B cell (primary cell): ENCODE results near the gene MEIS3. TPM values are rescaled to one million over a fixed set of nuclear protein-coding genes. Genes with fewer than 3 reads are reported as not detected.

Experiments
- ATAC-seq: fragments of 200-7000 bp; cut with Tn5 transposase; one replicate; pipeline ENCODE4 v1.10.0; 2021; ENCODE audit warnings: low read depth, mild to moderate bottlenecking, moderate number of reproducible peaks, moderate library complexity
- CTCF ChIA-PET: fragments of 350-600 bp; sonication (Branson Sonifier 250); formaldehyde crosslinking; loops from one replicate; lab custom pipeline; 2021; ENCODE audit warnings: antibody characterized with exemption, inconsistent platforms; lab: Charles Lee
- POLR2A ChIA-PET: fragments of 350-600 bp; sonication (Branson Sonifier 250); formaldehyde crosslinking; loops from one replicate; lab custom pipeline; 2021; ENCODE audit warnings: antibody characterized with exemption; lab: Charles Lee
- DNase-seq: peaks from one replicate; pipeline ENCODE4 v3.0.0; 2013
- H2AFZ ChIP-seq: 2 replicates; pipeline ENCODE4 v1.6.1; 2012; ENCODE audit warnings: mild to moderate bottlenecking, low read depth, low read length; ENCODE audit not compliant: insufficient read depth, poor library complexity, severe bottlenecking
- H3K27ac ChIP-seq, 2 donors: 1 replicate in 1 of 2; 2 replicates in 1 of 2; pipeline ENCODE4 v1.5.1; 2012 to 2013; ENCODE audit warnings: low read length in 2 of 2, mild to moderate bottlenecking in 2 of 2, moderate library complexity in 1 of 2
- H3K27me3 ChIP-seq, 4 experiments: fragments of 200-600 bp in 1 of 4; sonication (generic) in 1 of 4; replicated peaks in 1 of 4; 1 replicate in 2 of 4; 2 replicates in 2 of 4; pipeline versions ENCODE4 v1.6.1 to v1.7.0; 2013 to 2016; ENCODE audit warnings: low read length in 3 of 4, mild to moderate bottlenecking in 2 of 4, mixed read lengths in 1 of 4, moderate library complexity in 1 of 4; ENCODE audit not compliant: insufficient read depth in 4 of 4, control insufficient read depth in 3 of 4; ENCODE audit errors: control extremely low read depth in 1 of 4
- H3K36me3 ChIP-seq, 2 experiments: replicated peaks in 1 of 2; 1 replicate in 1 of 2; 2 replicates in 1 of 2; pipeline versions ENCODE4 v1.6.1 to v1.7.1; 2013; ENCODE audit warnings: low read length in 1 of 2; ENCODE audit not compliant: insufficient read depth in 2 of 2, control insufficient read depth in 1 of 2; ENCODE audit errors: control extremely low read depth in 1 of 2, extremely low read depth in 1 of 2
- H3K4me1 ChIP-seq, 2 donors: fragments of 200-600 bp in 1 of 2; sonication (generic) in 1 of 2; 1 replicate in 1 of 2; 2 replicates in 1 of 2; pipeline versions ENCODE4 v1.5.1 to v1.6.1; 2013 to 2017; ENCODE audit warnings: low read length in 2 of 2; ENCODE audit not compliant: control insufficient read depth in 2 of 2, insufficient read depth in 2 of 2
- H3K4me2 ChIP-seq: replicated peaks from 2 replicates; pipeline ENCODE3; 2012; ENCODE audit warnings: mild to moderate bottlenecking, low read depth, low read length; ENCODE audit not compliant: poor library complexity, severe bottlenecking
- H3K4me3 ChIP-seq, 5 experiments: fragments of 200-600 bp in 1 of 5; sonication (generic) in 1 of 5; 1 replicate in 3 of 5; 2 replicates in 2 of 5; pipeline versions ENCODE4 v1.5.1 to v1.7.0; 2011 to 2016; ENCODE audit warnings: low read length in 4 of 5, mild to moderate bottlenecking in 4 of 5, low read depth in 2 of 5, control low read depth in 1 of 5, moderate library complexity in 1 of 5; ENCODE audit not compliant: insufficient read depth in 1 of 5; ENCODE audit errors: control extremely low read depth in 1 of 5, extremely low read depth in 1 of 5
- H3K79me2 ChIP-seq: fragments of 200-600 bp; sonication (generic); one replicate; pipeline ENCODE4 v1.6.0; 2016; ENCODE audit warnings: low read length; ENCODE audit not compliant: control insufficient read depth, insufficient read depth
- H3K9ac ChIP-seq: fragments of 200-600 bp; sonication (generic); 2 replicates; pipeline ENCODE4 v1.6.1; 2017; ENCODE audit warnings: mild to moderate bottlenecking, low read length, moderate library complexity
- H3K9me3 ChIP-seq, 3 donors: one replicate each; pipeline versions ENCODE4 v1.6.1 to v1.7.1; 2013; ENCODE audit warnings: low read length in 2 of 3; ENCODE audit not compliant: control insufficient read depth in 2 of 3, insufficient read depth in 1 of 3; ENCODE audit errors: control extremely low read depth in 1 of 3
- H4K20me1 ChIP-seq: 2 replicates; pipeline ENCODE4 v1.6.0; 2012; ENCODE audit warnings: mild to moderate bottlenecking, low read length; ENCODE audit not compliant: insufficient read depth, control insufficient read depth, poor library complexity, severe bottlenecking
- H3K27ac Mint-ChIP-seq: one replicate; pipeline ENCODE4 v1.8.0; 2021; ENCODE audit warnings: mixed read lengths
- H3K27me3 Mint-ChIP-seq: one replicate; pipeline ENCODE4 v1.8.0; 2021; ENCODE audit warnings: mixed read lengths
- H3K4me1 Mint-ChIP-seq: one replicate; pipeline ENCODE4 v1.8.0; 2021; ENCODE audit warnings: mixed read lengths
- H3K4me3 Mint-ChIP-seq: one replicate; pipeline ENCODE4 v1.8.0; 2021; ENCODE audit warnings: mixed read lengths
- H3K9me3 Mint-ChIP-seq: one replicate; pipeline ENCODE4 v1.8.0; 2022; ENCODE audit warnings: mixed read lengths; ENCODE audit not compliant: insufficient read depth
- CTCF ChIP-seq: fragments of 200-600 bp; IDR thresholded peaks from one replicate; pipeline ENCODE4 v1.8.0; 2022; ENCODE audit warnings: antibody characterized with exemption, mild to moderate bottlenecking
- EZH2 ChIP-seq: IDR thresholded peaks from 2 replicates; pipeline ENCODE4 v1.6.1; 2012; ENCODE audit warnings: borderline replicate concordance, low read depth, mild to moderate bottlenecking, moderate library complexity, low read length; ENCODE audit not compliant: insufficient read depth, poor library complexity, severe bottlenecking
- WGBS: methylation state at CpG from one replicate; pipeline ENCODE4 v1.1.5; 2013; ENCODE audit warnings: missing lambda C conversion rate; ENCODE audit not compliant: insufficient coverage; 5-methylcytosine and 5-hydroxymethylcytosine counted together
- intact Hi-C: fragments of 100-400 bp; cut with micrococcal nuclease; formaldehyde crosslinking; loops from one replicate; pipeline ENCODE4 v1.10.0; 2022
- polyA plus RNA-seq: library from polyadenylated mRNA; depleted of rRNA; stranded (reverse); fragments of >200 nt; gene quantifications from 2 replicates; pipeline ENCODE4 v1.2.3, GENCODE V29; 2012
- total RNA-seq, 2 donors: library from RNA; stranded (reverse); fragments of 120-200 nt in 1 of 2; gene quantifications; 1 replicate in 1 of 2; 2 replicates in 1 of 2; pipeline versions ENCODE4 v1.2.3 to v1.2.4, GENCODE V29; 2013 to 2022

The MEIS3 gene
- total and polyA plus RNA-seq, 2 donors (not counting 1 experiment from before 2014, with no cell fraction given), result not detected

- no peak overlapping the region for H3K4me3 ChIP-seq
- H3K27me3 ChIP-seq, result peaks cover 0 to 56% (median 26%) of the 10 kb centered on the region in 4 experiments
- WGBS, result 77% methylated on average over 6 of the region's 7 CpGs
- no peak overlapping the region for H3K27ac ChIP-seq
- no peak overlapping the region for H3K9ac ChIP-seq
- ATAC-seq, result no peak
- H3K4me1 Mint-ChIP-seq, result peaks cover 19% of the 10 kb centered on the region
- TF ChIP-seq EZH2, result no peak
- TF ChIP-seq CTCF, result no peak
- no peaks in the 10 kb centered on the region for H4K20me1 ChIP-seq
- peaks cover 61% of the 10 kb centered on the region for H3K27me3 Mint-ChIP-seq
- peaks cover 22 to 24% of the 10 kb centered on the region in 2 donors for H3K4me1 ChIP-seq
- H2AFZ ChIP-seq, result no peak overlapping the region
- H3K36me3 ChIP-seq, result no peaks in the 10 kb centered on the region
- ChIA-PET CTCF (no interaction called here), POLR2A (no interaction called here)
- no peak for DNase-seq
- intact Hi-C loops, result no loop called here
- no peak overlapping the region for H3K4me3 Mint-ChIP-seq
- H3K27ac Mint-ChIP-seq, result no peak overlapping the region
- H3K4me2 ChIP-seq, result no peak overlapping the region
- peaks cover 0 to 32% (median 8%) of the 10 kb centered on the region in 3 donors for H3K9me3 ChIP-seq
- no peaks in the 10 kb centered on the region for H3K9me3 Mint-ChIP-seq
- H3K79me2 ChIP-seq, result no peaks in the 10 kb centered on the region
Measured at GRCh38 chr19:47450478-47450877, 31.2 kb upstream of the MEIS3 start.

- Histone ChIP-seq H3K4me2 (no peak overlapping the region), H3K4me1 (peaks cover 32 to 40% of the 10 kb centered on the region in 2 donors), H3K9me3 (peaks cover 0 to 42% (median 6%) of the 10 kb centered on the region in 3 donors), H3K79me2 (no peaks in the 10 kb centered on the region), H4K20me1 (no peaks in the 10 kb centered on the region), H2AFZ (no peak overlapping the region), H3K36me3 (no peaks in the 10 kb centered on the region), H3K27me3 (peaks cover 0 to 67% (median 38%) of the 10 kb centered on the region in 4 experiments), H3K9ac (no peak overlapping the region), H3K4me3 (no peak overlapping the region), H3K27ac (no peak overlapping the region)
- H3K27me3 Mint-ChIP-seq, result peaks cover 70% of the 10 kb centered on the region
- POLR2A ChIA-PET, result no interaction called here
- H3K4me3 Mint-ChIP-seq, result no peak overlapping the region
- peak overlapping the region; percentile 8 for H3K27ac Mint-ChIP-seq
- ATAC-seq (no peak), DNase-seq (no peak)
- no peaks in the 10 kb centered on the region for H3K9me3 Mint-ChIP-seq
- CTCF ChIA-PET, result interaction anchor here (2.2 kb wide), 1 partner anchor 11 kb away, joined by 9 read pairs; no protein-coding TSS in a partner anchor
- WGBS, result 36% methylated on average over 7 of the region's 9 CpGs
- H3K4me1 Mint-ChIP-seq, result peaks cover 28% of the 10 kb centered on the region
- TF ChIP-seq EZH2, result no peak
- TF ChIP-seq CTCF, result no peak
- intact Hi-C loops, result no loop called here
Measured at GRCh38 chr19:47448360-47448727, 29.0 kb upstream of the MEIS3 start.
